Epithelial cell of esophagus (primary cell): Measurements from ENCODE around the gene FLNB.
"Not testable (repeated sequence)": the region's sequence is repeated elsewhere in the genome, so short reads cannot be mapped to it uniquely, and the experiment has no call there.

Experiments used
- DNase-seq: peaks from one replicate; pipeline ENCODE4 v3.0.0; 2010; ENCODE audit warnings: low read depth
- H3K4me3 ChIP-seq: 2 replicates; pipeline ENCODE4 v1.5.1; 2011; ENCODE audit warnings: mild to moderate bottlenecking, low read length, control low read depth
- TF ChIP-seq, protein P1 (sequence below): IDR thresholded peaks from 2 replicates; pipeline ENCODE4 v1.5.1; 2011; ENCODE audit warnings: low read depth, mild to moderate bottlenecking, low read length, control low read depth, inconsistent platforms; ENCODE audit not compliant: insufficient read depth; ENCODE audit errors: missing control alignments

The FLNB gene

DNA sequence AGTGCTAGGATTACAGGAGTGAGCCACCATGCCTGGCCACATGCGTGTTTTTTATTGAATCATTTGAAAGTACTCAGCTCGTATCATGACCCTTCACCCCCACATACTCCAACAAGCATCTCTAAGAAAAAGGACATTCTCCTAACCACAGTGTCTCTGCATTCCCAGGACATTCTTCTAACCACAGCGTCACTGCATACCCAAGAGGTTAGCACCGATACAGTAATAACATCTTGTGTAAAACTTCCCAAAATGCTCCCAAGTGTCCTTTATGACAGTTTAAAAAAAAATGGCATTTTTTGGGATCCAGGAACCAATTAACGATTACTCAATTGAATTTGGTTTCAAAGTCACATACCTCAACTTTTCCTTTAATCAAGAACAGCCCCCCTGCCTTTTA lies 39.6 kb downstream of the FLNB start:
- H3K4me3 ChIP-seq, result no peak overlapping the region
- TF ChIP-seq, protein P1, sequence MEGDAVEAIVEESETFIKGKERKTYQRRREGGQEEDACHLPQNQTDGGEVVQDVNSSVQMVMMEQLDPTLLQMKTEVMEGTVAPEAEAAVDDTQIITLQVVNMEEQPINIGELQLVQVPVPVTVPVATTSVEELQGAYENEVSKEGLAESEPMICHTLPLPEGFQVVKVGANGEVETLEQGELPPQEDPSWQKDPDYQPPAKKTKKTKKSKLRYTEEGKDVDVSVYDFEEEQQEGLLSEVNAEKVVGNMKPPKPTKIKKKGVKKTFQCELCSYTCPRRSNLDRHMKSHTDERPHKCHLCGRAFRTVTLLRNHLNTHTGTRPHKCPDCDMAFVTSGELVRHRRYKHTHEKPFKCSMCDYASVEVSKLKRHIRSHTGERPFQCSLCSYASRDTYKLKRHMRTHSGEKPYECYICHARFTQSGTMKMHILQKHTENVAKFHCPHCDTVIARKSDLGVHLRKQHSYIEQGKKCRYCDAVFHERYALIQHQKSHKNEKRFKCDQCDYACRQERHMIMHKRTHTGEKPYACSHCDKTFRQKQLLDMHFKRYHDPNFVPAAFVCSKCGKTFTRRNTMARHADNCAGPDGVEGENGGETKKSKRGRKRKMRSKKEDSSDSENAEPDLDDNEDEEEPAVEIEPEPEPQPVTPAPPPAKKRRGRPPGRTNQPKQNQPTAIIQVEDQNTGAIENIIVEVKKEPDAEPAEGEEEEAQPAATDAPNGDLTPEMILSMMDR, result no peak
- DNase-seq, result peak; percentile 48

DNA sequence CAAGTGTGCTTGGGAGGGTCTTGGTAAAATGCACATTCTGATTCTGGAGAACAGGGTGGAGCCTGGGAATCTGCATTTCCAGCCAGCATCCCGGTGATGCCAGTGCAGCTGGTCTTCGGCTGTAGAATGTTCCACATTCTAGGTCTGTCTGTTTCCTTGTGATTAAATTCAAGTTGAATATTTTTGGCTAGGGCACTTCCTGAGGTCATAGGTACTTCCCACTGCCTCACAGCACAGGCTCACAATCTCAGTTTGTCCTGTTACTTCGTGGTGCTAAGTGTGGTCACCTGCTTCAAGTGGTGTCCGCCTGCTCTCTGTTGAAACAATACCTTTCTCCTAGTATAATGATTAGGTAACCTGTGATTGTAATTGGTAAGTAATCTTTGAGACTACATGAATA lies 40.1 kb downstream of the FLNB start:
- no peak overlapping the region for H3K4me3 ChIP-seq
- DNase-seq, result peak; percentile 56
- TF ChIP-seq, protein P1, result no peak

DNA sequence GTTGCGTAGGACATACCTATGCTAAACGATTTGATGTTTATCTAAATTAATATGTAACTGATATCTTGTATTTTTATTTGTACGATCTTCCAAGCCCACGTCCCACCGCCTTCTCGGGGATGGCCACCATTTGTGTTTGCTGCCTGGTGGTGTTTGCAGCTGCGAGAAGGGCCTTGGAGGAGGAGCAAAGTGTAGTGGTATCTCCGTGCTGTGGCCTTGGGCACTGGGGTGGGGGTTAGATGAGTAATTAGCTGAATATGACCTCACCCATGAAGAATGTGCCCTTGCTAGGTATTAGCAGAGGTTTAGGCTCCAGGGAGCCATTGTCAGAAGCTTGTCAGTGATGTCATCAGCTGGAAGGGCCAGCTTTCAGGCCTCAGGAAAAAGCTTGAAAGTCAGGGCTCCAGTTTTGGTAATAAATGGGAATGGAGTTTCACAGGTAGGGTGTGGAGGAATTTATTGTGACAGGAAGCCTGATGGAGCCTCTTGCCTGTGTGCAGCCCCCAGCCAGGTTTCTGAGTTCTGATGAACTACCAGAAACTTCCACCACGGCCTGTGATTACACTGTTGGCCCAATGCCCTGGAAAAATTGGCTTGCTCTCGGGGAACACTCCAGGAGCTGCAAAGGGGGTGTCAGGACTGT lies 41.0 kb downstream of the FLNB start:
- peak; percentile 99 for DNase-seq
- no peak overlapping the region for H3K4me3 ChIP-seq
- TF ChIP-seq, protein P1, result no peak

DNA sequence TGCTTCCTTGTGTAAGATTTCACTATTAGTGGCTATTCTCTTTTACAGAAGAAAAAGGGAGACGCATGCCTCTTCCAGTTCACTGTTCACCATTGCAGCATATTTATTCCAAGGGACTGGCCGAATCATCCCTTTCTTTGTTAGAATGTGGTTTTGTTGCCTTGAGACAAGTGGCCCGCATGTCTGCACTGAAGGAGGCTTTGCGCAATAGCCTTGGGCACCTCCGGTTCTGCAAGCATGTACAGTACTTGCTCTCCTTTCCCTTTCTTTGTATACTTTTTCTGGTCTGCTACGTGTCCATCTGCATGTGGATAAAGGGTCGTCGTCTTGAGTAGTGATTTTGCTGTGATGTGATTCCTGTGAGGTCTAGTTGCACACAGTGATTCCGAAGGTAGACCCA lies 43.0 kb downstream of the FLNB start:
- TF ChIP-seq, protein P1, result no peak
- peak; percentile 96 for DNase-seq
- H3K4me3 ChIP-seq, result no peak overlapping the region

DNA sequence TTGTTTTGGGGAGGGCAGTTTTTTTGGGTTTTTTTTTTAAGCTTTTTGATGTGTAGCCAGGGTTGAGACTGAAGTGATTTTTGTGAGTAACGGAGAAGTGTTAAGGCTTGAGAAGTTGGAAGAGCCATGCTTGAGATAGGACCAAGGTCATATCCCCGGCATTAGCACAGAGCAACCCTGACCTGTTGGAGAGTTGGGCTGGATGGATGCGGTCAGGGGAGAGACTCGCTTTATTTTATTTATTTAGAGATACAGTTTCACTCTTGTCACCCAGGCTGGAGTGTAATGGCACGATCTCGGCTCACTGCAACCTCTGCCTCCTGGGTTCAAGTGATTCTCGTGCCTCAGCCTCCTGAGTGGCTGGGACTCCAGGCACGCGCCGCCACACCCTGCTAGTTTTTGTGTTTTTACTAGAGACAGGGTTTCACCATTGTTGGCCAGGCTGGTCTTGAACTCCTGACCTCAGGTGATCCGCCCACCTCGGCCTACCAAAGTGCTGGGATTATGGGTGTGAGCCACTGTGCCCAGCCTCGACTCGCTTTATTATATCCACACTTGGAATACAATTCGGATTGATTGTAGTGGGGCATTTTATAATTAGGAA lies 43.5 kb downstream of the FLNB start:
- H3K4me3 ChIP-seq, result not testable (repeated sequence)

DNA sequence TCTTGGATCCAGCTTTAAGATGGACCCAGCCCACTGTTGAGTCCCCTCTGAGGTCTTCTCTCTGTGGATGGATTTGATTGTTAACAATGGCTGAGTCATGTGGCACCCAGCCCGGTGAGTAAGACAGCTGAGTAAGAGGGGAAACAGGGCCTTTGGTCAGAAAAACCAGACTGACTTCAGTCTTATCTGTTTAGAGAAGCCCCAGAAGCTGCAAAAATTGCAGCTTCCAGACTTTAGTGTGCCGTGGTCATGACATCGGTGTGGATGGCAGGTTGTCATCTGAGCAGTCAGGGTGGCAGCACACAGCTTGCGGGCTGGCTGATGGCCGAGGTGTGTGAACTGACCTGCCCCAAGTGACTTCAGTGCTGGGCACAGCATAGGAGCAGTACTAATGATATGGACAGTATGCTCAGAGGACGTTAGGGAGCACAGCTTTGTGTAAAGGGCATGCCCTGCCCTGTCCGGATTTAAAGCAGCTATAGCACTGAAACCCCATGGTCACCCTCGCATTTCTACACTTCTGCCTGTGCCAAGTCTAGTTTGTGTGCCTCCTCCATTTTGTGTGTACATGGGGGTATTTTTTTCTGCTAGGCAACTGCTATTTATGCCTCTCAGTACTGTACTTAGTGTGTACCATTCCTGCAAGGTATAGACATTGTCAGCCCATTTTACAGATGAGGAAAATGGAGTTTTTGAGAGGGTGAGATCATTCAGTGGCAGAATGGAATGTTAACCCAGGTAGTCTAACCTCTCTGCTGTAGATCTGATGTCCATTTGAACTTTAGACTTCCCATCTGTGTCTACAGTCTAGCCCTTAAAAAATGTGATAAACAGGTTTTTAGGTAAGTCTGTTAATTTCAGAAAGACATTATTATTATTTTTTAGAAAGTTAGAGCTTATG lies 44.4 kb downstream of the FLNB start:
- peak; percentile 96 for DNase-seq
- no peak overlapping the region for H3K4me3 ChIP-seq
- TF ChIP-seq, protein P1, result no peak

More for the DNA sequence above, 43.5 kb downstream of the FLNB start:
- not testable (repeated sequence) for DNase-seq

DNA sequence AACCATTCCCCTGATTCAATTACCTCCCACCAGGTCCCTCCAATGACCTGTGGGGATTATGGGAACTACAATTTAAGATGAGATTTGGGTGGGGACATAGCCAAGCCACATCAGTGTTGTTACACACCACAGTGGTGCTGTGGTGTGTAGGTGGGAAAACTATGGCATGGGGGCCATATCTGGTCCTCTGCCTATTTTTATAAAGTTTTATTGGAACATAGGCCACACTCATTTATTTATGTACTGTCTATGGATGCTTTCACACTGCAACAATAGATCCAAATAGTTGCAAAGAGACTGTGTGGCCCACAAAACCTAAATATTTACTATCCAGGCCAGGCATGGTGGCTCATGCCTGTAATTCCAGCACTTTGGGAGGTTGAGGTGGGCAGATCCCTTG lies 46.4 kb downstream of the FLNB start:
- no peak for DNase-seq
- no peak overlapping the region for H3K4me3 ChIP-seq
- TF ChIP-seq, protein P1, result no peak
